Breast epithelium (tissue), 3 donors: ENCODE results near the gene ADAMTS17.

Source experiments
- CTCF ChIP-seq, 3 donors: fragments of 450-650 bp; IDR thresholded peaks; one replicate each; pipeline ENCODE4 v1.5.1; 2016 to 2017; ENCODE audit warnings: antibody characterized with exemption in 3 of 3, mild to moderate bottlenecking in 3 of 3, moderate library complexity in 3 of 3
- POLR2A ChIP-seq: fragments of 450-650 bp; IDR thresholded peaks from one replicate; pipeline ENCODE4 v1.6.1; 2016; ENCODE audit warnings: antibody characterized with exemption, mild to moderate bottlenecking, moderate library complexity

- TF ChIP-seq POLR2A (no peak), CTCF (IDR thresholded peaks at IDR 0.05) (no peak)
These were observed 31.5 kb upstream of the ADAMTS17 start for GRCh38 chr15:100373120-100373896.
